NCI-H146 treated with DMSO at 0.1 percent for 48 hours (cell line): ENCODE measurements around the gene TP53TG3E.
"Not testable (repeated sequence)": the region's sequence is repeated elsewhere in the genome, so short reads cannot be mapped to it uniquely, and the experiment has no call there.

Source experiments
- DNase-seq: peaks from one replicate; lab custom pipeline; 2025; ENCODE audit not compliant: unreplicated experiment; lab: John Stamatoyannopoulos, UW

The TP53TG3E gene

GRCh38 chr16:33304006-33304405 lies at the start of gene TP53TG3E:
TSS of gene TP53TG3E (plus strand) at chr16:33304306. CDS start at chr16:33304374, 68 bp downstream.
- not testable (repeated sequence) for DNase-seq

- DNase-seq: not testable (repeated sequence)
Observed at GRCh38 chr16:33336226-33337012, 32.3 kb downstream of the TP53TG3E start.

- DNase-seq: not testable (repeated sequence)
Observed at GRCh38 chr16:33337627-33338542, 33.8 kb downstream of the TP53TG3E start.

DNA sequence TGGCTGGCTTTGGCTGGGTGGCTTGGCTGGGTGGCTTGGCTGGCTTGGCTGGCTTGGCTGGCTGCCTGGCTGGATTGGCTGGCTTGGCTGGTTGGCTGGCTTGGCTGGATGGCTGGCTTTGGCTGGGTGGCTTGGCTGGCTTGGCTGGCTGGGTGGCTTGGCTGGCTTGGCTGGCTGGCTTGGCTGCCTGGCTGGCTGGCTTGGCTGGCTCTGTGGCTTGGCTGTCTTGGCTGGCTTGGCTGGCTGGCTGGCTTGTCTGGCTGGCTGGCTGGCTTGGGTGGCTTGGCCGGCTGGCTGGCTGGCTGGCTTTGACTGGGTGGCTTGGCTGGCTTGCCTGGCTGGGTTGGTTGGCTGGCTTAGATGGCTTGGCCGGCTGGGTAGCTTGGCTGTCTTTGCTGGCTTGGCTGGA lies 34.4 kb downstream of the TP53TG3E start:
- not testable (repeated sequence) for DNase-seq

GRCh38 chr16:33339093-33340061 lies 35.3 kb downstream of the TP53TG3E start:
- DNase-seq: not testable (repeated sequence)
